Fibroblast of skin of back (primary cell): ENCODE measurements around the gene PRRT4.

Experiments used
- DNase-seq: peaks from one replicate; pipeline ENCODE4 v3.0.0-alpha.2; 2013

The PRRT4 gene

GRCh38 chr7:128373606-128374005, 12.1 kb upstream of the PRRT4 start:
- no peak for DNase-seq

- no peak for DNase-seq
These were observed 9.0 kb upstream of the PRRT4 start for GRCh38 chr7:128370491-128370890.

- DNase-seq, result no peak
These were observed 5.5 kb upstream of the PRRT4 start for GRCh38 chr7:128366986-128367385.

GRCh38 chr7:128366300-128366699, 4.8 kb upstream of the PRRT4 start:
- no peak for DNase-seq

GRCh38 chr7:128365432-128365831, 3.9 kb upstream of the PRRT4 start:
- no peak for DNase-seq

GRCh38 chr7:128364166-128364870, 2.8 kb upstream of the PRRT4 start:
- DNase-seq, result no peak

- DNase-seq, result no peak
These were observed 1.8 kb upstream of the PRRT4 start for GRCh38 chr7:128363261-128363721.

GRCh38 chr7:128362670-128363069, 1.2 kb upstream of the PRRT4 start:
- DNase-seq, result peak; percentile 40

- DNase-seq, result no peak
These were observed 1.2 kb downstream of the PRRT4 start for GRCh38 chr7:128360359-128360678.

- no peak for DNase-seq
These were observed 1.6 kb downstream of the PRRT4 start for GRCh38 chr7:128359939-128360338.

GRCh38 chr7:128359336-128359735, 2.2 kb downstream of the PRRT4 start:
- DNase-seq, result no peak

GRCh38 chr7:128358233-128358632, 3.3 kb downstream of the PRRT4 start:
- no peak for DNase-seq

- no peak for DNase-seq
These were observed 4.3 kb downstream of the PRRT4 start for GRCh38 chr7:128357217-128357613.

- DNase-seq, result no peak
These were observed 4.8 kb downstream of the PRRT4 start for GRCh38 chr7:128356546-128357216.

- no peak for DNase-seq
These were observed 7.9 kb downstream of the PRRT4 start for GRCh38 chr7:128353610-128354009.

GRCh38 chr7:128353189-128353588, 8.3 kb downstream of the PRRT4 start:
- no peak for DNase-seq

GRCh38 chr7:128352636-128353035, 8.9 kb downstream of the PRRT4 start:
- no peak for DNase-seq

GRCh38 chr7:128352153-128352537, 9.3 kb downstream of the PRRT4 start:
- peak; percentile 49 for DNase-seq

GRCh38 chr7:128351296-128352152, 10.0 kb downstream of the PRRT4 start:
- DNase-seq, result no peak

GRCh38 chr7:128350708-128351295, 10.7 kb downstream of the PRRT4 start:
- no peak for DNase-seq

GRCh38 chr7:128349466-128349825, 12.0 kb downstream of the PRRT4 start:
- DNase-seq, result no peak

- DNase-seq, result peak; percentile 44
These were observed 13.8 kb downstream of the PRRT4 start for GRCh38 chr7:128347647-128348097.

- no peak for DNase-seq
These were observed 17.1 kb downstream of the PRRT4 start for GRCh38 chr7:128344431-128344774.
